T-helper 2 cell treated with Interferon-gamma antibody and Interleukin-4, amounts not matched to agents 100 ng/mL and 5 ng/mL, for 36 hours (primary cell): ENCODE measurements around the gene NYAP1. TPM values are rescaled to one million over a fixed set of nuclear protein-coding genes. Genes with fewer than 3 reads are reported as not detected.
"Not testable (repeated sequence)": the region's sequence is repeated elsewhere in the genome, so short reads cannot be mapped to it uniquely, and the experiment has no call there.

Experiments used
- intact Hi-C: fragments of 100-400 bp; cut with micrococcal nuclease; formaldehyde crosslinking; loops from one replicate; pipeline ENCODE4 v1.15.1; 2023
- total RNA-seq: library from RNA; stranded (reverse); gene quantifications from 2 replicates; pipeline ENCODE4 v1.2.3, GENCODE V29; 2022

NYAP1 gene
- total RNA-seq, 1 donor from 2014 or later, result not detected

- intact Hi-C loops, result no loop called here
Observed at GRCh38 chr7:100509231-100509630, 25.5 kb downstream of the NYAP1 start.

- intact Hi-C loops, result no loop called here
Observed at GRCh38 chr7:100510437-100511239, 26.9 kb downstream of the NYAP1 start.

DNA sequence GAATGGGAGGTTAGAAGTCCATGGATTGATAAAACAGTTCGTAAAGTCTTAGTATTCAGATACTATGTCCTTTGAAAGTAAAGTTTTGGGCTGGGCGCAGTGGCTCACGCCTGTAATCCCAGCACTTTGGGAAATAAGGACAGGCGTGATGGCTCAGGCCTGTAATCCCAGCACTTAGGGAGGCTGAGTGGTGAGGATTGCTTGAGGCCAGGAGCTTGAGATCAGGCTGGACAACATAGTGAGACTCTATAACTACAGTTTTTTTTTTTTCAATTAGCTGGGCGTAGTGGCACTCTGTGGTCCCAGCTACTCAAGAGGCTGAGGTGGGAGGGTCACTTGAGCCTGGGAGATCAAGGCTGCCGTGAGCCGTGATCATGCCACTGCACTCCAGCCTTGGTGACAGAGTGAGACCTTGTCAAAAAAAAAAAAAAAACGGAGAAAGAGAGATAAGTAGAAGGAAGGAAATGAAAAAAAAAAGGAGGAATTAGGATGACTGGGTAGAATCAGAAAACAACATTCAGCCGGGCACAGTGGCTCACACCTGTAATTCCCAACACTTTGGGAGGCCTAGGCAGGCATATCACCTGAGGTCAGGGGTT, 29.6 kb downstream of the NYAP1 start:
- intact Hi-C loops, result no loop called here

DNA sequence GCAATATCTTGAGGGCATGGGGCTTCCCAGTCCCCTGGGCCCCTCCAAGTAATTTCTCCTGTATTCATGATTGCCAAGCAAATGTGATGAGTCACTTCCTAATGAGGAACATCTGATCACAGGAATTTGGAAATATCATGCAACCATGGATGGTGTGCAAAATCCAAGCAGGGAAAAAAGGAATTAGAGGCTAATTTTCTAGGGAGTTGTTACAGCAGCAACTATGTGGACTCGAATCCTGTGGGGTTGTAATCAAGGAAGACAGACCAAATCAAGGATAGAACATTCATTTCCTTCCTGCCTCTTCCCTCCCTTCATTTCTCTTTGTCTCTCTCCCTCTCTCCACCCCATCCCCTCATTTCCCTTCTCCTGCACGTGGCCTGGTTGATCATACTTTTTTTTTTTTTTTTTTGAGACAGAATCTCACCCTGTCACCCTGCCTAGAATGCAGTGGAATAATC, 31.4 kb downstream of the NYAP1 start:
- intact Hi-C loops, result no loop called here

DNA sequence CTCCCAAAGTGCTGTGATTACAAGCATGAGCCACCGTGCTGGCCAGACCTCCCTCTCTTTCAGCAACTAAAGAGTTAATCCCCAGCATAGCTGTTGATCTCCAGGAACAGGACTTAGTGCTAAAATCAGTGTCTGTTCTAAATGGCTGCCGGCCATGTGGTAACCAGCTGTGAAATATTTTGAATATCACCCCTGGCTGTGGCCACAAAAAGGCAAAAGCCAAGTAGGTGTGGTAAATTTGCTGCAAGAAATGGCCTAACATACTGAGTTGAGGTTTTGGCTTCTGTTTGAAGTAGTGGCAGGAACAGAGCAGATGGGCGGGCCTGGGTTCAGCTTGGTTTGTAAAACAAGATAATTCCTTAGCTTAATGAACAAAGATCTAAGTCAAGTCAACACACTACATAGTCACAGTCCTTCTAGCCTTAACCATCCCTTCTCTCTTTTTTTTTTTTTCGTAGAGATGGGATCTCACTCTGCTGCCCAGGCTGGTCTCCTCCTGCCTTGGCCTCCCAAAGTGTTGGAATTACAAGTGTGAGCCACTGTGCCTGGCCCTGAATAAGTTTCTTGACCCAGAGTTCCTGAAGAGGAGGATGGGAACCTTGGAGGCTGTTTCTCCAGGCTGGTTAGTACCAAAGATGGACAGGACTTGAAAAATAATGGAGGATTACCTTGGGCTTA, 32.5 kb downstream of the NYAP1 start:
- intact Hi-C loops, result no loop called here

DNA sequence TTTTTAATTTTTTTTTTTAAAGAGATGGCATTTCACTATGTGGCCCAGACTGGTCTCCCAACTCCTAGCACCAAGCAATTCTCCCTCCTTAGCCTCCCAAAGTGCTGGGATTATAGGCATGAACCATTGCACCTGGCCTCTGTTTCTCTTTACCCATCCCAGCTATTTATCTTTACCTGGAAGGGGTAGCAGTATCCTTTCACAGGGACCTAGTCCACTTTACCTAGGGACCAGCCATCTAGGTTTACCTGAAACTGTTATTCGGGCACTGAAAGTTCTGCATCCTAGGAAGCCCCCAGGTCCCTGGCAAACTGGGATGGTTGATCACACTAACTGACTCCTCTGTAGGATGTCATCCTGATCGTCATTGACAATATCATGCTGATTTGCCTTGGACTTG, 33.6 kb downstream of the NYAP1 start:
- intact Hi-C loops, result no loop called here

DNA sequence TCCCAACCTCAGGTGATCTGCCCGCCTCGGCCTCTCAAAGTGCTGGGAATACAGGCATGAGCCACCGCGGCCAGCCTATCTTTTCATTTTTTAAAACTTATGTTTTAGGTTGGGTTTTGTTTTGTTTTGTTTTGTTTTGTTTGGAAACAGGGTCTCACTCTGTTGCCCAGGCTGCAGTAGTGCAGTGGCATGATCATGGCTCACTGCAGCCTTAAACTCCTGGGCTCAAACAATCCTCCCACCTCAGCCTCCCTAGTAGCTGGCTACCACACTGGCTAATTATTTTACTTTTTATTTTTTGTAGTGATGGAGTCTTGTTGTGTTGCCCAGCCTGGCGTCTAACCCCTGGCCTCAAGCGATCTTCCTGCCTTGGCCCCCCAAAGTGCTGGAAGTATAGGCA, 35.9 kb downstream of the NYAP1 start:
- intact Hi-C loops, result no loop called here

DNA sequence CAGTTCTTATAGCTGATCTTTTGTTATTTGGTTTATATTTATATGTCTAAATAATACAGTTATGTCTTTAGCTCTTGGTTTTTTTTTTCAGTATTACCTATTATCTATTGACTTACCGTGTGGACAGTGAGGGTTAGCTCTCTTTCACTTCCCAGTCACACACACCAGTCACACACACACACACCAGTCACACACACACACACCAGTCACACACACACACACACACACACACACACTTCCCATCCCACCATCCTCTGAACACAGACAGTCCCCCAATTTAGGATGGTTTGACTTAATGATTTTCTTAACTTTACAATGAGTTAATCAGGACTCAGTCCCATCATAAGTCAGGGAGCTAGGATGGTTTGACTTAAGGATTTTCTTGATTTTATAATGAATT, 36.4 kb downstream of the NYAP1 start:
- intact Hi-C loops, result no loop called here

GRCh38 chr7:100521076-100521475, 37.3 kb downstream of the NYAP1 start:
- intact Hi-C loops, result no loop called here

DNA sequence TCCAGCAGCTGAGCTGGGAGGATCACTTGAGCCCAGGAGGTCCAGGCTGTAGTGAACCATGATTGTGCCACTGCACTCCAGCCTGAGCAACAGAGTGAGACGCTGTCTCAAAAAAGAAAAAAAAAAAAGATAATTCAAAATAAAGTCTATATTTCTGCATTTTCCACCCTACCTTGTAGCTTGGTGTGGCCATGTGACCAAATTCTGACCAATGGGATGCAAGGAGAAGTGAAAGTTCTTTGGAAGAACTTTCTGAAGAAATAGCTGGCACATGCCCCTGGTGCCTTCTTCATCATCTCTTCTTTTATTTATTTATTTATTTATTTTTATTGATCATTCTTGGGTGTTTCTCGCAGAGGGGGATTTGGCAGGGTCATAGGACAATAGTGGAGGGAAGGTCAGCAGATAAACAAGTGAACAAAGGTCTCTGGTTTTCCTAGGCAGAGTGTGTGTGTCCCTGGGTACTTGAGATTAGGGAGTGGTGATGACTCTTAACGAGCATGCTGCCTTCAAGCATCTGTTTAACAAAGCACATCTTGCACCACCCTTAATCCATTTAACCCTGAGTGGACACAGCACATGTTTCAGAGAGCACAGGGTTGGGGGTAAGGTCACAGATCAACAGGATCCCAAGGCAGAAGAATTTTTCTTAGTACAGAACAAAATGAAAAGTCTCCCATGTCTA, 38.3 kb downstream of the NYAP1 start:
- intact Hi-C loops, result not testable (repeated sequence)

- intact Hi-C loops, result not testable (repeated sequence)
Observed at GRCh38 chr7:100523192-100523591, 39.5 kb downstream of the NYAP1 start.

GRCh38 chr7:100528108-100528866, 44.6 kb downstream of the NYAP1 start:
- intact Hi-C loops, result not testable (repeated sequence)

DNA sequence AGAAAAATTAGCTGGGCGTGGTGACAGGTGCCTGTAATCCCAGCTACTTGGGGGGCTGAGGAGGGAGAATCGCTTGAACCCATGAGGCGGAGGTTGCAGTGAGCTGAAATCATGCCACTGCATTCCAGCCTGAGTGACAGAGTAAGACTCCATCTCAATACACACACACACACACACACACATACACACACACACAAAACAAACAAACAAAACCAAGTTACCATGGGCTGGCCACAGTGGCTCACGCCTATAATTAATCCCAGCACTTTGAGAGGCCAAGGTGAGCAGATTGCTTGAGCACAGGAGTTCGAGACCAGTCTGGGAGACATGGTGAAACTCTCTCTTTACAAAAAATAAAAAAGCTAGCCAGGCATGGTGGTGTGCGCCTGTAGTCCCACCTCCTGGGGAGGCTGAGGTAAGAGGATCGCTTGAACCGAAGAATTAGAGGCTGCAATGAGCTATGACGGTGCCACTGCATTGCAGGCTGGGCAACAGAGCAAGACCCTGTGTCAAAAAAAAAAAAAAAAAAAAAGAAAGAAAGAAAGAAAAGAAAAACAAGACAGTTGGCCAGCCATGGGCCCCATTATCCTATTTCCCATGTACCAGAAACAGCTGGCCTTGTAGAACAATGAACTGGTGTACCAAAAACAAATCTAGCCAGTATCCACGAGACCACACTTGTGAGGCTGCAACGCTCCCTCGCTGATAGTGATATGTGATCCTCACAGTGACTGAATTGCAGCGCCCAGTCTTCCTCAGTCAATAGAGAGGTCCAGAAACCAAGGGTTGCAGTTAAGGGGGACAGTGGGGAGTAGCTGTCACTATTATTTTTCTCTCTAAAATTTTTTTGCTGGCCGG, 48.7 kb downstream of the NYAP1 start:
- intact Hi-C loops, result no loop called here

DNA sequence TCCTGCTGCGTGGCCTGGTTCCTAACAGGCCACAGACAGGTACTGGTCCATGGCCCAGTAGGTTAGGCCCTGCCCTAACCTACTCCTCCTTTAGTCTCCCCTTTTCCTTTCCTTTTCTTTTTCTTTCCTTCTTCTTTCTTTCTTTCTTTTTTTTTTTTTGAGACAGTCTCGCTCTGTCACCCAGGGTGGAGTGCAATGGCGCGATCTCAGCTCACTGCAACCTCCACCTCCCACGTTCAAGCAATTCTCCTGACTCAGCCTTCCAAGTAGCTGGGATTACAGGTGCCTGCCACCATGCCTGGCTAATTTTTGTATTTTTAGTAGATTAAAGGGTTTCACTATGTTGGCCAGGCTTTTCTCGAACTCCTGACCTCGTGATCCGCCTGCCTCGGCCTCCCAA, 52.3 kb downstream of the NYAP1 start:
- intact Hi-C loops, result not testable (repeated sequence)

DNA sequence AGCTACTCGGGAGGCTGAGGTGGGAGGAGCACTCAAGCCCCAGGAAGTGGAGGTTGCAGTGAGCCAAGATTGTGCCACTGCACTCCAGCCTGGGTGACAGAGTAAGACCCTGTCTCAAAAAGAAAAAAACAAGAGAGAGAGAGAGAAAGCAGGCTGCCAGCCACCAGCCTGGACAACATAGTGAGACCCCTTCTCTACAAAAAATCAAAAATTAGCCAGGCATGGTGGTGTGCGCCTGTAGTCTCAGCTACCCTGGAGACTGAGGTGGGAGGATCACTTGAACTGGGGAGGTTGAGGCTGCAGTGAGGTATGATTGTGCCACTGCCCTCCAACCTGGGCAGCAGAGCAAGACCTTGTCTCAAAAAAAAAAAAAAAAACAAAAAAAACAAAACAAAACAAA, 53.0 kb downstream of the NYAP1 start:
- intact Hi-C loops, result not testable (repeated sequence)

DNA sequence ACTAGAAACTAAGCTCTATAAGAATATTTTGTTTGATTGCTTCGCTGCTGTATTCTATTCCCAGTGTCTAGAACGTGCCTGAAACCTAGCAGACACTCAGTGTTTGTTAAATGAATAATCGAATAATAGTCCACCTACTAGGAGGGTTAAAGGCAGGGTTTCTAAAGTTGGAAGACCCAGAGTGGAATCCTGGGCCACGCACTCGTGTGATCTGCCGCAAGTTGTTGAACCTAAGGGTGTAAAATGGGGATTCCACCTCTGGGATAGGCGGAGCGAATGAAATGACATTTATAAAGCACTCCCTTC, 54.6 kb downstream of the NYAP1 start:
- intact Hi-C loops, result loop anchor here (2.0 kb wide), 3 partner anchors 20 to 66 kb away; partner anchors contain the start of gene TSC22D4

GRCh38 chr7:100538654-100539435, 55.1 kb downstream of the NYAP1 start, which contains the start of gene AGFG2:
AGFG2 (plus strand) TSS chr7:100539203; CDS start chr7:100539347, 144 bp downstream.
- intact Hi-C loops, result loop anchor here (1.0 to 2.0 kb wide), 8 partner anchors 11 to 134 kb away; partner anchors contain the start of genes FBXO24, GNB2, LRCH4 and MEPCE

DNA sequence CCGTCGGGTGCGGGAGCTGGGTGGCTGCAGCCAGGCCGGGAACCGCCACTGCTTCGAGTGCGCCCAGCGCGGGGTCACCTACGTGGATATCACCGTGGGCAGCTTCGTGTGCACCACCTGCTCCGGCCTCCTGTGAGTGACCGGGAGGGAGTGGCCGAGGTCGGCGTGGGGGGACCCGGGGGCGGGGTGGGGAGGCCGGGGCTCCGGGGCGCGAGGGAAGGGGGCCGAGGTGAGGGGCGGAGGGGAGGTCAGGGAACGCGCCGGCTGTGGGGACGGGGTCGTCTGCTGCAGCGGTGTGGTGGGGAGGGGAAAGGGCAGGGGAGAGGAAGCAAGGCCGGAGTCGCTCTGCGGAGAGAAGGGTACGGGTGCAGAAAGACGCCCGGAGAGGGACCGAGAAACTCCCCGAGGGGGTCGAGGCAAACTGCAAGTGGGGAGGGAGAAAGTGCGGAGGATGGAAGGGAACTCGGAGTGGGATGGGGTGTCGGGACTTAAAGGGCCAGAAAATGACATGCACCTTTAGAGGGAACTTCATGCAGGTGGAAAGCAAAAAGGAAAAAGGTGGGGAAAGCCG, 55.8 kb downstream of the NYAP1 start:
- intact Hi-C loops, result loop anchor here (1.0 to 2.0 kb wide), 8 partner anchors 11 to 134 kb away; partner anchors contain the start of genes FBXO24, GNB2, LRCH4 and MEPCE
